OCI-LY1 (cell line): ENCODE measurements around the gene IFNK.

Experiments
- H2AFZ ChIP-seq: fragments of 200-600 bp; sonication (generic), shearing (Covaris generic); 2 replicates; pipeline ENCODE4 v1.6.0; 2014; ENCODE audit warnings: antibody characterized with exemption, mild to moderate bottlenecking, low read length
- H3F3A ChIP-seq: fragments of 200-600 bp; sonication (generic), shearing (Covaris generic); 2 replicates; pipeline ENCODE4 v1.6.0; 2014; ENCODE audit warnings: mild to moderate bottlenecking, antibody characterized with exemption, low read length, moderate library complexity; ENCODE audit not compliant: insufficient read depth
- H3K27ac ChIP-seq: fragments of 200-600 bp; sonication (generic); 2 replicates; pipeline ENCODE4 v1.5.1; 2014; ENCODE audit warnings: low read length, mixed run types, mild to moderate bottlenecking, low read depth; ENCODE audit not compliant: poor library complexity, severe bottlenecking
- H3K27me3 ChIP-seq: fragments of 200-600 bp; sonication (generic); 2 replicates; pipeline ENCODE4 v1.6.0; 2014; ENCODE audit warnings: antibody characterized with exemption, mild to moderate bottlenecking, low read length, moderate library complexity; ENCODE audit not compliant: insufficient read depth
- H3K36me3 ChIP-seq: fragments of 200-600 bp; sonication (generic); 2 replicates; pipeline ENCODE4 v1.6.1; 2014; ENCODE audit warnings: mild to moderate bottlenecking, antibody characterized with exemption, low read length, moderate library complexity, mixed read lengths; ENCODE audit not compliant: insufficient read depth
- H3K4me1 ChIP-seq: fragments of 200-600 bp; sonication (generic); 2 replicates; pipeline ENCODE4 v1.5.1; 2014; ENCODE audit warnings: mild to moderate bottlenecking, low read length, moderate library complexity; ENCODE audit not compliant: insufficient read depth, severe bottlenecking
- H3K4me2 ChIP-seq: fragments of 200-600 bp; sonication (generic), shearing (Covaris generic); 2 replicates; pipeline ENCODE4 v1.6.1; 2014; ENCODE audit warnings: low read length
- H3K4me3 ChIP-seq: fragments of 200-600 bp; sonication (generic); 2 replicates; pipeline ENCODE4 v1.5.1; 2014; ENCODE audit warnings: low read length, low read depth, mild to moderate bottlenecking, mixed read lengths; ENCODE audit not compliant: poor library complexity, severe bottlenecking
- H3K79me2 ChIP-seq: fragments of 200-600 bp; shearing (Covaris generic); 2 replicates; pipeline ENCODE4 v1.6.1; 2016; ENCODE audit warnings: mixed run types, low read length, mixed read lengths; ENCODE audit not compliant: insufficient read depth
- H3K9ac ChIP-seq: fragments of 200-600 bp; sonication (generic), shearing (Covaris generic); 2 replicates; pipeline ENCODE4 v1.6.1; 2014; ENCODE audit warnings: mild to moderate bottlenecking, low read length, mixed read lengths
- H3K9me2 ChIP-seq: fragments of 200-600 bp; sonication (generic), shearing (Covaris generic); 2 replicates; pipeline ENCODE4 v1.6.1; 2014; ENCODE audit warnings: low read depth, mild to moderate bottlenecking, low read length, mixed read lengths
- H3K9me3 ChIP-seq: fragments of 200-600 bp; shearing (Covaris generic); 2 replicates; pipeline ENCODE4 v1.6.1; 2014; ENCODE audit warnings: low read length, mixed read lengths
- H4K20me1 ChIP-seq: fragments of 200-600 bp; sonication (generic), shearing (Covaris generic); 2 replicates; pipeline ENCODE4 v1.6.0; 2016; ENCODE audit warnings: mild to moderate bottlenecking, low read length; ENCODE audit not compliant: insufficient read depth
- CTCF ChIP-seq: fragments of 200-600 bp; sonication (generic), shearing (Covaris generic); IDR thresholded peaks from 2 replicates; pipeline ENCODE4 v1.5.1; 2017; ENCODE audit warnings: mild to moderate bottlenecking, antibody characterized with exemption, low read length, moderate library complexity, mixed read lengths
- EZH2 ChIP-seq: fragments of 200-600 bp; sonication (generic), shearing (Covaris generic); IDR thresholded peaks from 2 replicates; pipeline ENCODE4 v1.8.0; 2017; ENCODE audit warnings: borderline replicate concordance, mixed run types, mild to moderate bottlenecking, antibody characterized with exemption, low read length, moderate library complexity, mixed read lengths

IFNK gene

GRCh38 chr9:27535701-27536118 lies 11.6 kb downstream of the IFNK start:
- no peak overlapping the region for H2AFZ ChIP-seq
- H3K4me3 ChIP-seq: no peak overlapping the region
- no peaks in the 10 kb centered on the region for H3K4me1 ChIP-seq
- H3K9me2 ChIP-seq: no peaks in the 10 kb centered on the region
- H3K27me3 ChIP-seq: no peaks in the 10 kb centered on the region
- H3K9ac ChIP-seq: no peak overlapping the region
- TF ChIP-seq EZH2 (no peak), CTCF (peak; percentile 43; the same call in 1 of the 2 replicates)
- no peak overlapping the region for H3K4me2 ChIP-seq
- H3K36me3 ChIP-seq: no peaks in the 10 kb centered on the region
- no peaks in the 10 kb centered on the region for H3K79me2 ChIP-seq
- no peak overlapping the region for H3K27ac ChIP-seq
- H3F3A ChIP-seq: no peaks in the 10 kb centered on the region
- H3K9me3 ChIP-seq: no peaks in the 10 kb centered on the region
- H4K20me1 ChIP-seq: no peaks in the 10 kb centered on the region

- no peaks in the 10 kb centered on the region for H3K4me1 ChIP-seq
- no peaks in the 10 kb centered on the region for H3K36me3 ChIP-seq
- H3K9me3 ChIP-seq: no peaks in the 10 kb centered on the region
- H3K27me3 ChIP-seq: no peaks in the 10 kb centered on the region
- H4K20me1 ChIP-seq: no peaks in the 10 kb centered on the region
- H3F3A ChIP-seq: no peaks in the 10 kb centered on the region
- H3K9ac ChIP-seq: no peak overlapping the region
- no peak overlapping the region for H3K4me2 ChIP-seq
- no peaks in the 10 kb centered on the region for H3K9me2 ChIP-seq
- no peak overlapping the region for H2AFZ ChIP-seq
- TF ChIP-seq CTCF (peak; percentile 2; the same call in 1 of the 2 replicates), EZH2 (no peak)
- no peaks in the 10 kb centered on the region for H3K79me2 ChIP-seq
- no peak overlapping the region for H3K4me3 ChIP-seq
- no peak overlapping the region for H3K27ac ChIP-seq
Observed at GRCh38 chr9:27536168-27536567, 12.1 kb downstream of the IFNK start.

GRCh38 chr9:27537027-27537435 lies 12.9 kb downstream of the IFNK start:
- Histone ChIP-seq H3K9ac (no peak overlapping the region), H3K79me2 (no peaks in the 10 kb centered on the region), H3K36me3 (no peaks in the 10 kb centered on the region), H3K4me1 (no peaks in the 10 kb centered on the region), H3K27me3 (no peaks in the 10 kb centered on the region), H3K27ac (no peak overlapping the region), H2AFZ (no peak overlapping the region), H3F3A (no peaks in the 10 kb centered on the region), H3K9me2 (no peaks in the 10 kb centered on the region), H4K20me1 (no peaks in the 10 kb centered on the region), H3K9me3 (no peaks in the 10 kb centered on the region), H3K4me2 (no peak overlapping the region), H3K4me3 (no peak overlapping the region)
- TF ChIP-seq CTCF: no peak
